NCI-H510A treated with DMSO at 0.1 percent for 48 hours (cell line): ENCODE data around the gene DPP6.
"Not testable (repeated sequence)": the region's sequence is repeated elsewhere in the genome, so short reads cannot be mapped to it uniquely, and the experiment has no call there.

Experiments
- DNase-seq: peaks from one replicate; lab custom pipeline; 2025; lab: John Stamatoyannopoulos, UW

Gene DPP6

DNA sequence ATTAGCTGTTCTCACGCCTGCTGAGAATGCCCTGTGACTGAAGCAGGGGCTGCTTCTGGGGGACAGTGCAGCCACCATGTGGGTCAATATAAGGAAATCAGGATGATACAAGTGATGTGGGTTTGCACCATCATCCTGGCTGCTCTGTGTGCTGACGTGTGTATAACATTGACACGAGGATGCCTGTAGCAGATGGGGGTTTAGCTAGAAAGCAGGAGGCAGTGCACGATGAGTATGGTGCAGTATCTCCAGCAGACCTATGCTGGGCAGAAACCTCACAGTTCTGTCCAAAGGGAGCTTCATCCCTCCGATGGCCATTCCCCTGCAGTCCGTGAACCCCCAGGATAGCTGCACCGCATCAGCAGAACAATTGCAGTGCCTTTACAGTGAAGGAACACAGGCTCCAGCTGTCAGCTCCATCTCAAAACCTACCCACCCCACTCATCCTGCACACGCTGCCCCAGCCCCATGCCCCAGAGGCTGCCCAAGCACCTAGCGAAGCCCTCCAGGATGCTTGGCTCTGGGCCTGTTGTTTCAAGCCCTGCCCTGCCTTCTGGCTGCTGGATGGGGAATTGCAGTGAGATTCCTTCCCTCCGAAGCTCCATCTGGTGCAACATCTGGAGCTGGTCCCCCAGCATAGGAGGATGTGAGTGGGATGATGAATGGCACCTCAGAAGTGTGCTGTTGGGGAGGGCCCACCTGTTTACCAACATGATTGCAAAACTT, 96.8 kb downstream of the DPP6 start:
- DNase-seq = not testable (repeated sequence)

GRCh38 chr7:154150656-154151055, 98.5 kb downstream of the DPP6 start:
- not testable (repeated sequence) for DNase-seq

- not testable (repeated sequence) for DNase-seq
Measured at GRCh38 chr7:154151306-154151705, 99.1 kb downstream of the DPP6 start.

DNA sequence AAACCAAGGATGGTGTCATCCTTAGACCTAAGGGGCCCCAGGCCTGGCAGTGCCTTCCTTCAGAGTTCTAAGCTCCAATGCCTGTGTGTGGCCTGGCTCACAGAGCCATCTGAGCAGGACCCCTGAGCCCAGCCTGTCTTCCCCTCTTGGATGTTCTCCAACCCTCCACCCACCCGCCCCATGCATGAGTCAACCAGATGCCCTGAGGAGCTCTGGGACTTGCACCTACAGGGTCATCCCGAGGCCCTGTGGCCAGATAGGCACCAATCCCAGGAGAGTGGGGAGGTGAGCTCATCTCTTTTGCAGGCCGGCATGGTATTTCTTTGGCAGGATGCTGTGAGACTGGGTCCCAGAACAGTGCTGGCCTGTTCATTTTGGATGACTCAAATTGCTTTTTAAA, 103.7 kb downstream of the DPP6 start:
- DNase-seq = not testable (repeated sequence)

DNA sequence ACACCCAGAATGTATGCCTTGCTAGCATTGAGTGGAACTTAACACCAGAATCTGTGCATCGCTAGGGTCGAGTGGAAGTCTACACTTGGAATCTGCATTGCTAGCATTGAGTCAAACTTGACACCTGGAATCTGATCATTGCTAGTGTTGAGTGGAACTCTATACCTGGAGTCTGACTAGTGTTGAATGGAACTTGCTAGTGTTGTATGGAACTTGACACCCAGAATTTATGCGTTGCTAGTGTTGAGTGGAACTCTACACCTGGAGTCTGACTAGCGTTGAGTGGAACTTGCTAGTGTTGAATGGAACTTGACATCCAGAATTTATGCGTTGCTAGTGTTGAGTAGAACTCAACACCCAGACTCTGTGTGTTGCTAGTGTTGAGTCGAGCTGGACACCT, 110.7 kb downstream of the DPP6 start:
- DNase-seq = not testable (repeated sequence)

DNA sequence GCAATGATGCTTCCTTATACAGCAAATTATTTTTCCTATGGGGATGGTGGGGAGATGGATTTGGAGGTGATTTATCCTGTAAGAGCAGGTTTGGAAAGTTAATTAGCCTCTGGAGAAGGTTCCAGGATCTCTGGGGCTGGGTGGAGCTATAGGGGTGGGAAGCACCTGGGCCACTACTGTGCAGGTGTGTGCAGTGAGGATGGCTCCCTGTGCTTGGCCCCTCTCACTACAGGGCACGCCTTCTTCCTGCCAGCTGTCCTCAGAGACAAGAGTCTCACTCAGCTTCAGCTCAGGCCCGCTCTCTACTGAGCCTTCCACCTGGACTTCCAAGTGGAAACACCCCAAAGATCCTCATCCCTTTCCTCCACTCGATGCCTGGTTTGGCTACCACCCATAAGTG, 111.4 kb downstream of the DPP6 start:
- DNase-seq = not testable (repeated sequence)

DNA sequence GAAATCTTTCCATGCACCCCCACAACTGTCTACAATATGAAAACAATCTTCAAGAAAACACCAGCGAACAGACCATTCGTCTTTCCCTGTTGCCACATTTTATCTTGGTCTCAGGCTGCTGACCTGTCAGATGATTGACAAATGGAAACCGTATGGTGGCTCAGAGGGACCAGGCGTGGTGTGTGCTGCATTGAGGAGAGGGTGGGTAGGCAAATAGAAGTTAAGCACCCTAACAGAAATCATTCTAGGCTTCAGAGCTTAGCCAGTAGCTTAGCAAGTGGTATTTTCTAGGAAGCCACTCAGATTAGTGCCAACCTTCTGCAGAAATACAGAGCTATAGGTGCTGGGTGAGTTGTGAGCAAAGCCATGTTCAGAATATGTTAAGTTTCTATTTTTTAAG, 114.9 kb downstream of the DPP6 start:
- no peak for DNase-seq

DNA sequence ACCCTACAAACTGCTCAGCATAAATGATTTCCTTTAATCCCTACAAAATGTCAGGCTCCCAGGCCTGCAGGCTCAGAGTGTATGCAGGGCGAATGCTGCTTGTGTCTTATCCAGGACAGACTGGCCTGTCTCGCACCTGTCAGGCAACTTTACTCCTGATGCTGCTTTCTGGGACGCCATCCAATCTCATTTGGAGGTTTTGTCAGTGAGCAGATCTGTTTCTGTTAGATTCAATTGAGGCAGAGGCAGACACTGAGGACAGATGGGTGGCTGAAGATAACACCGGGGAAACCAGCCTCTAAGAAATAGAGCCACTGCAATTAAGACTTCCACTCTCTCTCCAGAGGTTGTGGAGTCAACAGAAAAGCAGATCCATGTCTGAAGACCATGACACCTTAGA, 115.6 kb downstream of the DPP6 start:
- no peak for DNase-seq

DNA sequence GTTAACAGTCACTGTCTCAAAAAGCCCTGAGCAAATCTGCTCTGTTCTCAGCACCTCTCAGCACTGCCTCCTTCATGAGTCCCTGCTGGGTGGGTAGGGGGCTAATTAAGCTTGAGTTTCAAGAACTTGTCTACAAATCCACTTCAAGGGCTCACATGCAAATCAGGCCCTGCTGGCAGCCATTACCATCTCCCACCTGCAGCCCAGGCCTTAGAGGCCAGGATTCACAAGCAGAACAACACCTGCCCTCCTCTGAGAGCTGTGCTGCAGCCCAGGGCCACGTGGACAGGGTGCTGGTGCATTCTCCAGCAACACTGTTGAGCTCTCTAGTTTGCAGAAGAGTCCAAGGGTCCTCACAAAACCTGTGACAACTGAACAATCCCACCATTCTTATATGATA, 119.2 kb downstream of the DPP6 start:
- DNase-seq = no peak

- no peak for DNase-seq
Measured at GRCh38 chr7:154172236-154172635, 120.0 kb downstream of the DPP6 start.

DNA sequence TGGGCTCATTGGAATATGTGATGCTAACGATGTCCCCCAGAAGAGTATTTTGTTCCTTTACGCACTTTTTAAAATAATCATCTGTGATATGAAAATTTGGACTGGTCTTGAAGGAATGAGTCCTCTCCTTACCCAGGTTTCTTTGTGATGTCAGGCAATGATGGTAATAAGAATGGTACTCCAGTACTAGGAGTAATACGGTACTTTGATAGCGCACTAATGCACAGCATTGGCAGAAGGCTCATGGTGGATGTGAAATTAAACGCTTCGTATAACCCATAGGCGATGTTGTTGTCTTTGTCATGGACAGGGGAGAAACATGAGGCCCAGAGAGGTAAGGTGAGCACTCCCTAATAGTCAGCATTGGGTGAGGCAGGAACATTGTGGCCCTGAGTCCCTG, 125.4 kb downstream of the DPP6 start:
- no peak for DNase-seq

- no peak for DNase-seq
Measured at GRCh38 chr7:154178895-154179294, 126.7 kb downstream of the DPP6 start.

DNA sequence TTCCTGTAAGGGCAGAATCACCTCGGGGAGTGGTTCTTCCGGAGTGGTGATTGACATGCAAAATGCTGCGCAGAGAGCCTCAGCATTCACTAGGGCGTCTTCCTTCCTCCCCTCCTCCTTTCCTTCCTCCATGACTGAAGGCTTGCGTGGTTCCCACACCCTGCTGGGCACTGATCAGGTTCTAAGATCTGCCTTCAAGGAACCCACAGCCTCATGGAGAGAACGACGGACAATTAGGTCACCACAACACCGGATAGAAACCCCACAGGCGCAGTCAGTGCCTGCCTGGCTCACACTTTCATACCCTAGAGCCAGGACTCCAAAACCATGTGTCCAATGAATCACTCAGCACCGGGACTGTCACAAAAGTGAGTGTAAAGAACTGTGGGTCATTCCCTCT, 131.3 kb downstream of the DPP6 start:
- DNase-seq = no peak

DNA sequence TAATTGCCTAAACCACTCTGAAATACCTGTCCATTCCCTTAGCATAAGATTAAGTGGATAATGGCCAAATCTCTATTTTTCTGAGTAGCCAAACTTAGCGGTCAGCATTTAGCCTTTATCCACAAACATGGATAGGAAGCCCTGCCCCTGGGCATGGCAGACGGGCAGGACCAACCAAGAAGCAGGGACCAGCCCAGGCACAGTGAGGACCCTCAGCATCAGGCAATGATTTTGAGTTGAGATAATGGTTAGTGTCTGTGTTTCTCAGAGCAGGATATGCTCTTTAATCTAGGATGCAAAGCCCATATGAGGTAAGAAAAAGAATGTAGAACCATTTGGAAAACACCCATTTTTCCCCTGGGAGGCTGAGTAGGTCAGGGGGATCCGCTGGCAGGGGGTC, 131.7 kb downstream of the DPP6 start:
- no peak for DNase-seq

GRCh38 chr7:154186811-154187210, 134.6 kb downstream of the DPP6 start:
- DNase-seq = no peak

- DNase-seq = no peak
Measured at GRCh38 chr7:154188330-154188729, 136.1 kb downstream of the DPP6 start.

DNA sequence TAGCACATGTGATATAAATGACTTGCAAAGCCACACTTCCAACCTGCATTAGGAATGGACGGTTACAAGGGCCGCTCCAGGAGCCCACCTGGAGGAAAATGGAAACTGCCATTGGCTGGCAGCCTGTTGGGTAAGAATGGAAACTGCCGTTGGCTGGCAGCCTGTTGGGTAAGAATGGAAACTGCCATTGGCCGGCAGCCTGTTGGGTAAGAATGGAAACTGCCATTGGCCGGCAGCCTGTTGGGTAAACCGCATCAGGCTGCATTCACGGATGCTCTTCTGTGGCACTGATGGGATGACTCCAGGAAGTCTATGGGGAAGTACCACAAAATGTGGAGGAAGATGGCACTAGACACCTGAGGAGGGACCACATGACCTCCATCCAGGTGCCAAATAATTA, 143.1 kb downstream of the DPP6 start:
- DNase-seq = no peak

GRCh38 chr7:154198481-154198880, 146.3 kb downstream of the DPP6 start:
- no peak for DNase-seq

DNA sequence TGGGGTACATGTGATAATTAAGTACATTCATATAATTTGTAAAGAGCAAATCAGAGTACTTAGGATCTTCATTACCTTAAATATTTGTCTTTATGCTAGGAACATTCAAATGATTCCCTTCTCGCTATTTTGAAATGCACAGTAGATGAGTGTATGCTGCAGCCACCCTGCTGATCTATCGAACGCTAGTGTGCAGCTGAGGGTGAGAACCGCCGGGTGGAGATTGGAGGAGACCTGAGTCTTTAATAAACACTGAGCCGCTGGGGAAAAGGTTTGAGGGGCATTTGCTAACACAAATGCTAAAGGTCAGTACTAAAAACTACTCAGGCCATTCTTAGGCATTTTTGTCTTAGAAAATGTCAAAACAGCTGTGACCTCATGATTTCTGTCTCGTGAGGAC, 148.0 kb downstream of the DPP6 start:
- no peak for DNase-seq

DNA sequence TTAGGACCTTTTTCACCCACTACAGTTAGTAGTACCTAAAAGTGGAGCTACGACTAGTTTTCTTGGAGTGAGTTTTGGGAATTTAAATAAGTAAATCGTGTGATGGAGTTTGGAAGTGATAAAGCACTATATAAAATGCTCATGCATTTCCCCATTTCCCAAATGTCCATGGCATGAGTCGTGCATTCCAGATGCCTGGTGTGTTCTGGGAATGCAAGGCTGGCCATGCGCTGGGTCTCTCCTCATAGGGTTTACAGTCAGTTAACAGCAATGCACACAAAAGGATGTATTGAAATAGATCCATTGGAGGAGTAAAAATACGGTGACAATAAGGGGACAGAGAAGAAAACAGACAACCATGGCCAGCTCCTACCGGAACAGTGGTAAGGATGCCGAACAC, 149.8 kb downstream of the DPP6 start:
- no peak for DNase-seq

- no peak for DNase-seq
Measured at GRCh38 chr7:154204046-154204445, 151.8 kb downstream of the DPP6 start.

GRCh38 chr7:154212861-154213260, 160.7 kb downstream of the DPP6 start:
- no peak for DNase-seq

- DNase-seq = no peak
Measured at GRCh38 chr7:154217688-154218340, 165.6 kb downstream of the DPP6 start.

DNA sequence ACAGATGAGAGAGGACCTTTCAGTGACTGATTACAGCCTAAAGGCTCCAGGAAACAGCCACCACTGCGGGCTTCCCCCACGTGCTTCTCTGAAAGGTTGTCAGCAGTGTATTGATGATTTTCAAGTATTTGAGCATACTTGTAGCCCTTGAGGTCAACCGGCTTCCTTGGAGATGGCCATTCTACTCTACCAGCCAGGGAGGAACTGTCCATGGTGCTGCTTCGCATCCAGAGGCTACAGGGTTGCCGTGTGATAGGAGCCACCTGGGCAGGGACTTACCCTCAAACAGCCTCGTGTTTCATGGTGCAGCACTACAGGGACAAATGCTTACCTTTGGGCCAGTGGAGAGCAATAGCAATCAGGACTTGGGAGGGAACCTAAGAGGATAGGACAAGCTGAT, 179.5 kb downstream of the DPP6 start:
- no peak for DNase-seq
